ENCODE data around the gene KRTAP4-11. TPM values are rescaled to one million over a fixed set of nuclear protein-coding genes. Genes with fewer than 3 reads are reported as not detected.
"Not testable (repeated sequence)": the region's sequence is repeated elsewhere in the genome, so short reads cannot be mapped to it uniquely, and the experiment has no call there.

KRTAP4-11 gene
- not detected for total RNA-seq

DNA sequence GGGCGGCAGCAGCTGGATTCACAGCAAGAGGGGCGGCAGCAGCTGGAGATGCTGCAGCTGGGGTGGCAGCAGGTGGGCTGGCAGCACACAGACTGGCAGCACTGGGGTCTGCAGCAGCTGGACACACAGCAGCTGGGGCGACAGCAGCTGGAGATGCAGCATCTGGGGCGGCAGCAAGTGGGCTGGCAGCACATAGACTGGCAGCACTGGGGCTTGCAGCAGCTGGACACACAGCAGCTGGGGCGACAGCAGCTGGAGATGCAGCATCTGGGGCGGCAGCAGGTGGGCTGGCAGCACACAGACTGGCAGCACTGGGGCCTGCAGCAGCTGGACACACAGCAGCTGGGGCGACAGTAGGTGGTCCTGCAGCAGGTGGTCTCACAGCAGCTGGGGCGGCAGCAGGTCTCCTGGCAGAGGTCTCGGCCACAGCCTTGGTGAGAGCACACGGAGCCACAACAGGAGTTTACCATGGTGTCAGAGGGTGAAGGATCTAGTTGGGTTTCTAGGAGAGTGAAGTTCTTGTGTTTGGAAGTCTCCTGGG is at the start of gene KRTAP4-11:
Gene KRTAP4-11 (minus strand): TSS at position 528 of the 541 bp plus-strand sequence. CDS start 58 bp downstream, at position 470.
- not testable (repeated sequence) for ATAC-seq; DNase-seq (ENCODE audit: low spot score); H3K4me3 Mint-ChIP-seq; H3K4me1 Mint-ChIP-seq (ENCODE audit: low read depth in 2 of 2); H3K9me3 Mint-ChIP-seq; H3K27ac Mint-ChIP-seq; H3K36me3 Mint-ChIP-seq
- peaks cover 27 to 44% of the 10 kb centered on the region in 2 donors for H3K27me3 Mint-ChIP-seq

DNA sequence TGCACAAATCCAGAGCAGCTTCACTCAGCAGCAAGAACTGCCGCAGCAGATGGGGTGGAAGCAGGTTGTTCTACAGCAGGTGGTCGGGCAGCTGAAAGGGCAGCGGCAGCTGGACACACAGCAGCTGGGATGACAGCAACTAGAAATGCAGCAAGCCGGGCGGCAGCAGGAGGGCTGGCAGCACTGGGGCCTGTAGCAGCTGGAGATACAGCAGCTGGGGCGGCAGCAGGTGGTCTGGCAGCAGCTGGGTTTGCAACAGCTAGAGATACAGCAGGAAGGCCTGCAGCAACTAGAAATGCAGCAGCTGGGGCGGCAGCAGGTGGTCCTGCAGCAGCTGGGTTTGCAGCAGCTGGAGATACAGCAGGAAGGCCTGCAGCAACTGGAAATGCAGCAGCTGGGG is 49.4 kb upstream of the KRTAP4-11 start:
- no peak for DNase-seq (ENCODE audit: low spot score)
- no peak overlapping the region for H3K27ac Mint-ChIP-seq
- no peaks in the 10 kb centered on the region for H3K36me3 Mint-ChIP-seq
- no peak for ATAC-seq
- H3K9me3 Mint-ChIP-seq = no peaks in the 10 kb centered on the region
- H3K4me3 Mint-ChIP-seq = no peak overlapping the region
- peaks cover 15 to 16% of the 10 kb centered on the region in 2 donors for H3K27me3 Mint-ChIP-seq
- no peaks in the 10 kb centered on the region for H3K4me1 Mint-ChIP-seq (ENCODE audit: low read depth in 2 of 2)

DNA sequence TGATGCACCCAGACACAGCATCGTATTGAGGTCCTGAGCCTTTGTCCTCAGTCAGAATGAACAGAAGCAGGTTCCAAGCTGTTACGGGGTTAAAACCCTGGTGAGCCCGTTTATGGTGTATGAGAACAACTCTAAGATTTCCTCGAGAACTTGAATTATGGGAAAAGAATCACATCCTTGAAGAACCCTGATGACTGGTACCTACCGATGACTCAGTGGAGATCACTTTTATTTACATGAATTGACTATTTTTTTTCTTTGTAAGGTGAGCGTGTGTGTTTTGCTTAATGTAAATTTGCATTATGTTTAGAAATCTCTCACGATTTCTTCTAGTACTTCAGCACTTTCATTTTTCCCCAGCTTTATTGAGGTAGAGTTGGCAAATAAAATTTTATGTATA is 45.7 kb upstream of the KRTAP4-11 start:
- Mint-ChIP-seq H3K27me3 (peaks cover 10 to 12% of the 10 kb centered on the region in 2 donors), H3K9me3 (no peaks in the 10 kb centered on the region), H3K4me3 (no peak overlapping the region), H3K36me3 (no peaks in the 10 kb centered on the region), H3K4me1 (ENCODE audit: low read depth in 2 of 2) (no peaks in the 10 kb centered on the region), H3K27ac (no peak overlapping the region)
- ATAC-seq = no peak
- no peak for DNase-seq (ENCODE audit: low spot score)

DNA sequence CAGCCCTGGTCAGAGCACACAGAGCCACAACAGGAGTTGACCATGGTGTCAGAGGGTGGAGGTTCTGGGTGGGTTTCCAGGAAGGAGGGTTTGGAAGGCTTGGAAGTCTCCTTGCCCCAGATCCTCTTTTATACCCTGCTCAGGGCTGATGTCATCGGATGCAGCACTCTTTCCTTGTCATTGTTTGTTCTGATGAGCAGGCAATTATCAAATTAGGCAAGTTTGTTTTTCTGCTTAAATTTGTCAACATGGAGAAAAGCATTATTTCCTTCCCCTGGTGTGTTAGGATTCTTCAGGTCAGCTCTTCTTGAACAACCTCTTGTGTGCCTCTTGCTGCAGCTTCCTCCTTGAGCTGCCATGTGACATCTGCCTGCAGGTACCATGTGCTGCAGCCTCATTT is 42.5 kb upstream of the KRTAP4-11 start, which contains the start of gene KRTAP4-4:
Gene KRTAP4-4 (minus strand): TSS at position 101 of the 400 bp plus-strand sequence. CDS start 57 bp downstream, at position 44.
- Mint-ChIP-seq H3K27me3 (peaks cover 27 to 41% of the 10 kb centered on the region in 2 donors), H3K4me3 (no peak within 1 kb of the TSS), H3K27ac (no peak within 1 kb of the TSS), H3K36me3 (no peaks in the 10 kb centered on the region), H3K4me1 (ENCODE audit: low read depth in 2 of 2) (no peaks in the 10 kb centered on the region), H3K9me3 (no peaks in the 10 kb centered on the region)
- no peak for ATAC-seq
- no peak for DNase-seq (ENCODE audit: low spot score)

DNA sequence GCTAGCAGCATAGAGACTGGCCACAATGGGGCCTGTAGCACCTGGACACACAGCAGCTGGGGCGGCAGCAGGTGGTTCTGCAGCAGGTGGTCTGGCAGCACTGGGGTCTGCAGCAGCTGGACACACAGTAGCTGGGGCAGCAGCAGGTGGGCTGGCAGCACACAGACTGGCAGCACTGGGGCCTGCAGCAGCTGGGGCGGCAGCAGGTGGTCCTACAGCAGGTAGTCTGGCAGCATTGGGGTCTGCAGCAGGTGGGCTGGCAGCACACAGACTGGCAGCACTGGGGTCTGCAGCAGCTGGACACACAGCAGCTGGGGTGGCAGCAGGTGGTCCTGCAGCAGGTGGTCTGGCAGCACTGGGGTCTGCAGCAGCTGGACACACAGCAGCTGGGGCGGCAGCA is 42.0 kb upstream of the KRTAP4-11 start:
- peaks cover 29 to 46% of the 10 kb centered on the region in 2 donors for H3K27me3 Mint-ChIP-seq
- ATAC-seq; H3K9me3 Mint-ChIP-seq; DNase-seq (ENCODE audit: low spot score); H3K36me3 Mint-ChIP-seq; H3K27ac Mint-ChIP-seq; H3K4me1 Mint-ChIP-seq (ENCODE audit: low read depth in 2 of 2); H3K4me3 Mint-ChIP-seq: not testable (repeated sequence)

DNA sequence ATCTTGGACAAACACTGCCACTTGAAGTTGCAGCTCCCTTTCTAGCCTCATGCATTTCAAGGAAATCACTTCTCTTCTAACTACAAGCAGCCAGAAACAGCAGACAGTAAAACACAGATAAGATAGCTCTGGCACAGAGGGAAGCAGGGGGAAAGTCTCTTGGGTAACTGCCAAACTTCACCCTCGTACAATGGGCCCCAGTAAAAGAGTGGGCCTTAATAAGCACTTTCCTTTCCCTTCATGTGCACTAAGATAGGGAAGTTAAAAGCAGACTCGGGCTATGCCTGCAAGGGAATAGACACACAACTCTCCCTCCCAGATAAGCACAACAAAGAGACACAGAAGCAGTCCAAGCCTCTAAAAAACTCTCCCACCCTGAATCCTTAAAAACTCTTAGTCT is 35.7 kb upstream of the KRTAP4-11 start:
- H3K27ac Mint-ChIP-seq = no peak overlapping the region
- H3K36me3 Mint-ChIP-seq = no peaks in the 10 kb centered on the region
- ATAC-seq (no peak), DNase-seq (ENCODE audit: low spot score) (no peak)
- peaks cover 34 to 62% of the 10 kb centered on the region in 2 donors for H3K27me3 Mint-ChIP-seq
- no peak overlapping the region for H3K4me3 Mint-ChIP-seq
- H3K4me1 Mint-ChIP-seq (ENCODE audit: low read depth in 2 of 2) = no peaks in the 10 kb centered on the region
- no peaks in the 10 kb centered on the region for H3K9me3 Mint-ChIP-seq

DNA sequence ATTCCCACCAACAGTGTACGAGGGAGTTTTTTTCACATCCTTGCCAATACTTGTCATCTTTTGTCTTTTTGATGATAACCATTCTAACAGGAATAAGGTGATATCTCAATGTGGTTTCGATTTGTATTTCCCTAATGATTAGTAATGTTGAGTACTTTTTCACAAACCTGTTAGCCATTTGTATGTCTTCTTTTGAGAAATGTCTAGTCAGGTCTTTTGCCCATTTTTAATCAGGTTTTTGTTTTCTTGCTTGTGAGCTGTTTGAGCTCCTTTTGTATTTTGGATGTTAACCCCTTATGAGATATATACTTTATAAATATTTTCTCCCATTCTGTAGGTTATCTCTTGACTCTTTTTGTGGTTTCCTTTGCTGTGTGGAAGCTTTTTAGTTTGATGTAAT is 33.4 kb upstream of the KRTAP4-11 start:
- Mint-ChIP-seq H3K4me1 (ENCODE audit: low read depth in 2 of 2) (no peaks in the 10 kb centered on the region), H3K9me3 (no peaks in the 10 kb centered on the region), H3K27me3 (peaks cover 32 to 54% of the 10 kb centered on the region in 2 donors), H3K27ac (no peak overlapping the region), H3K4me3 (no peak overlapping the region), H3K36me3 (no peaks in the 10 kb centered on the region)
- ATAC-seq (no peak), DNase-seq (ENCODE audit: low spot score) (no peak)

DNA sequence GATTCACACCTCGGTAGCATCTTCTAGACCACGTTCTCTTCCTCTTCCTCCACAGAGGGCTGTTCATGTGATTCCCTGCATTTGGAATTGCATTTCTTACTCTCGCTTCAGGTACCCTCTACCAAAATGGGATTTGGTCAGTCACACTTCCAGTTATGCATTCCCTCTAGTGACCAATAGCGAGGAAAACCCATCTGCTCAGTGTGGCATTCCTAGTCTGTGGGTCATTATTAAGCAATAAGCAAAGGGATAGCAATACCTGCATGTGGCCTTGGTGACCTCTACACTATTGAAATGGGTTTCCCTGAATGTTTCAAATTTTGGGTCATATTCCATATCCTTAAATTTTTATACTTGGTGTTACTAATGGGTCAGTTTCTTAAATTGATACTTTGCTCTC is 31.9 kb upstream of the KRTAP4-11 start:
- no peak overlapping the region for H3K4me3 Mint-ChIP-seq

DNA sequence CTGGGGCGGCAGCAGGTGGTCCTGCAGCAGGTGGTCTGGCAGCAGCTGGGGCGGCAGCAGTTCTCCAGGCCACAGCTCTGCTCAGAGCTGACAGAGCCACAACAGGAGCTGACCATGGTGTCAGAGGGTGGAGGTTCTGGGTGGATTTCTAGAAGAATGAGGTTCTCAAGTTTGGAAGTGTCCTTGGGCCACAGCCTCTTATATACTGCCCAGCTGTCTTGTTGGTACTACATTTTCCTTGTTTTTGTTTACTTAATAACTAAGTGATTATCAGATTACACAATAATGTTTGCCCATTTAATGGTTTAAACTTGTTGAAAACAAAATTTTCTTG is 31.4 kb upstream of the KRTAP4-11 start, which contains the start of gene KRTAP4-5:
Gene KRTAP4-5 (minus strand): TSS at position 174 of the 334 bp plus-strand sequence. CDS start 58 bp downstream, at position 116.
- H3K4me3 Mint-ChIP-seq = no peak within 1 kb of the TSS
- no peaks in the 10 kb centered on the region for H3K36me3 Mint-ChIP-seq
- DNase-seq (ENCODE audit: low spot score) = no peak
- H3K27ac Mint-ChIP-seq = no peak within 1 kb of the TSS
- no peaks in the 10 kb centered on the region for H3K4me1 Mint-ChIP-seq (ENCODE audit: low read depth in 2 of 2)
- ATAC-seq = no peak
- H3K9me3 Mint-ChIP-seq = no peaks in the 10 kb centered on the region
- H3K27me3 Mint-ChIP-seq = peaks cover 28 to 49% of the 10 kb centered on the region in 2 donors

More for the DNA sequence above, 31.9 kb upstream of the KRTAP4-11 start:
- no peak for DNase-seq (ENCODE audit: low spot score)
- Mint-ChIP-seq H3K27ac (no peak overlapping the region), H3K27me3 (peaks cover 28 to 50% of the 10 kb centered on the region in 2 donors), H3K36me3 (no peaks in the 10 kb centered on the region), H3K4me1 (ENCODE audit: low read depth in 2 of 2) (no peaks in the 10 kb centered on the region), H3K9me3 (no peaks in the 10 kb centered on the region)
- no peak for ATAC-seq

DNA sequence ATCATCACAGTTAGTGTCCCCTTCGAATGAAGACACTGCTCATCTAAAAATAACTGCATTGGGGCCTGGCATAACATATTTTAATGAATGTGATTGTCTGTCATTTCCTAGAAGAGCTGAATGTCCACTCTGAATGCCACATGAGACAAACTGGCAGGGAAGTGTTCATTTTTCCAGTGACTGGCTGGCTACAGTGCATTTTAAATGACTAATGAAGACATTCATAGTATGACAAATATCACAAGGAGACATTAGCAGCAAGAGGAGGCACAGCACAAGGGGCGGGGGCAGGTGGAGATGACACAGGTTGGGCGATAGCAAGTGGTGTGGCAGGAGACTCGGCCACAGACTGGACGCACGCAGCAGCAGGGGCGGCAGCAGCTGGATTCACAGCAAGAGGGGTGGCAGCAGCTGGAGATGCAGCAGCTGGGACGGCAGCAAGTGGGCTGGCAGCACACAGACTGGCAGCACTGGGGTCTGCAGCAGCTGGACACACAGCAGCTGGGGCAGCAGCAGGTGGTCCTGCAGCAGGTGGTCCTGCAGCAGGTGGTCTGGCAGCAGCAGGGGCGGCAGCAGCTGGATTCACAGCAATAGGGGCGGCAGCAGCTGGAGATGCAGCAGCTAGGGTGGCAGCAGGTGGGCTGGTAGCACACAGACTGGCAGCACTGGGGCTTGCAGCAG is 30.9 kb upstream of the KRTAP4-11 start:
- not testable (repeated sequence) for H3K4me1 Mint-ChIP-seq (ENCODE audit: low read depth in 2 of 2); H3K4me3 Mint-ChIP-seq; ATAC-seq; H3K27ac Mint-ChIP-seq; H3K9me3 Mint-ChIP-seq; DNase-seq (ENCODE audit: low spot score); H3K36me3 Mint-ChIP-seq
- peaks cover 27 to 47% of the 10 kb centered on the region in 2 donors for H3K27me3 Mint-ChIP-seq

DNA sequence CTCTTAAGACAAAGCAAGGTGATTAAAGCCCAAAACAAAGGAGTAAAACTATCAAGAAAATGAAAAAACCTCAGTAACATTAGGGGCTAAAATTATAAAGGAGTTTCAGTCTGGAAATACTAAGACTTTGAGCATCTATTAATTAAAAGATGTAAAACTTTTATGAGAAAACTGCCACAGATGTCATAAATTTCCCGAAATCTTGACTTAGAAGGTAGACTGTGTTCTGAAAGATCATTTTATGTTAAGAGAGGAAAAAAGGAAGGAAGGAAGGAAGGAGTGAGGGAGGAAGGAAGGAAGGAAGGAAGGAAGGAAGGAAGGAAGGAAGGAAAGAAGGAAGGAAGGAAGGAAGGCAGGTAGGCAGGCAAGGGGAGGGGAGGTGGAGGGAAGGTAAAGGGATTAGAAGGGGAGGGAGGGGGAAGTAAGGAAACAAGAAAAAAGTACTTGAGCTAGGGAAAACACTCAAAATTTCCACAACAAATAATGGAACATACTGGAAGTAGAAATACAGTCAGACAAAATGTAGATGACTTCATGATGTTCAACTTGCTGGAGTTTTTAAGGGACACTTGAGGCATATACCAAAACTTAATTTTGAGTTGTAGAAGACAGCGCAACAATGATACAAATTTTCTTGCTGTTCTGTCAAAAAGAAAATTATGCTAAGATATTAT is 29.5 kb upstream of the KRTAP4-11 start:
- Mint-ChIP-seq H3K36me3 (peaks cover 10% of the 10 kb centered on the region), H3K4me3 (no peak overlapping the region), H3K27me3 (peaks cover 22 to 43% of the 10 kb centered on the region in 2 donors), H3K27ac (no peak overlapping the region), H3K9me3 (peaks cover 5% of the 10 kb centered on the region), H3K4me1 (ENCODE audit: low read depth in 2 of 2) (no peaks in the 10 kb centered on the region)
- ATAC-seq = no peak
- no peak for DNase-seq (ENCODE audit: low spot score)

DNA sequence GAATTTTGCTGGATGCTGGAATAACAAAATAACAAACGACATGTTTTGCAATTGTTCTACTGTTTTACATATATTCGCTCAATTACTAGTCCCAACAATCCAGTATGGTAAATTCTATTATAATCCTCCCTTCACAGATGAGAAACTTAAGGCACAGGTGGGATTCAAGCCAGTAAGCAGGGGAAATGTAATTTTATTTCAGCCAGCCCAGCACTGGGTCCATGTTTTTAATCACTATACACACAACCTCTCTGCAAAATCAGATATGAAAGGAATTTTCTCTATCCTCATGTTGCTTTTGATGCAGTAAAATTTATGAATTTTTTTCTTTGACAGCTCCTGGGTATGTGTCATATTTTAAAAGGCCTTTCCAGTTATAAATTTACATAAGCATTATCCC is 27.1 kb upstream of the KRTAP4-11 start:
- Mint-ChIP-seq H3K4me3 (no peak overlapping the region), H3K9me3 (peaks cover 8% of the 10 kb centered on the region), H3K27ac (no peak overlapping the region), H3K4me1 (ENCODE audit: low read depth in 2 of 2) (no peaks in the 10 kb centered on the region), H3K36me3 (peaks cover 22% of the 10 kb centered on the region), H3K27me3 (peaks cover 24 to 56% of the 10 kb centered on the region in 2 donors)
- no peak for ATAC-seq
- no peak for DNase-seq (ENCODE audit: low spot score)

DNA sequence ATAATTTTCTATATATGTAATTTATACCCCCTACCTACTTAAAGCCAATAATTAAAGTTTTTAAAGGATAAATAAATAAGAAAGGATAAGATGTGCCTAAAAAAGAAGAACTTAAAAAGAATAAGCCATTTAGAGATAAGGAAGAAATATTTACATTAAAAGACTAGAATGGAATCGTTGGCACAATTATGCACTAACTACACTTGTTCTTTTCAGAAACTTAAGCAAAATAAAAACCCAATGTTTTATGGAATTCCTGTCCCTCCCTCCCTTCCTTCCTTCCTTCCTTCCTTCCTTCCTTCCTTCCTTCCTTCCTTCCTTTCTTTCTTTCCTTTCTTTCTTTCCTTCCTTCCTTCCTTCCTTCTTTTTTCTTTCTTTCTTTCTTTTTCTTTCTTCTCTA is 26.7 kb upstream of the KRTAP4-11 start:
- Mint-ChIP-seq H3K4me3 (no peak overlapping the region), H3K27me3 (peaks cover 24 to 58% of the 10 kb centered on the region in 2 donors), H3K9me3 (peaks cover 8% of the 10 kb centered on the region), H3K27ac (no peak overlapping the region), H3K36me3 (peaks cover 23% of the 10 kb centered on the region), H3K4me1 (ENCODE audit: low read depth in 2 of 2) (no peaks in the 10 kb centered on the region)
- no peak for ATAC-seq
- DNase-seq (ENCODE audit: low spot score) = no peak

DNA sequence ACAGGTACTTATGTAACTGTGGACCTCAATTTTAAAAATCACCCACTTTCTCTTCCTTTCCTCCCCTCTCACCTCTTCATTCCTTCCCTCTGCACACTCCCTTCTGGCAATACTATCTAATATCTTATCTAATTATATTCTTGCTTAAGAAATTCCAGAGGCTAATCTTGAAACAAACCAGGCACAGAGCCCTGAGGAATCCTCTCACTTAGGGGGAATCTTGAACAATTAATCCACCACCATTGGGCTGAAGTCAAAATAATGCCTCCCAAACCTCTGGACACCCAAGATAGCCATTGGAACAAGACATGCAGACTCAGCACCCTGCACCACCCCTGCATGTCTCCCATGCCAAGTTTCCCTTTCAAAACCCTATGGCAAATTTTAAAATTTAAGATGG is 23.2 kb upstream of the KRTAP4-11 start:
- peaks cover 25 to 67% of the 10 kb centered on the region in 2 donors for H3K27me3 Mint-ChIP-seq
- DNase-seq (ENCODE audit: low spot score) (no peak), ATAC-seq (no peak)
- H3K27ac Mint-ChIP-seq = no peak overlapping the region
- peaks cover 29% of the 10 kb centered on the region for H3K36me3 Mint-ChIP-seq
- peaks cover 12% of the 10 kb centered on the region for H3K9me3 Mint-ChIP-seq
- no peak overlapping the region for H3K4me3 Mint-ChIP-seq
- no peaks in the 10 kb centered on the region for H3K4me1 Mint-ChIP-seq (ENCODE audit: low read depth in 2 of 2)
